Common myeloid progenitor, CD34-positive (primary cell): ENCODE data around the gene OR2T8. TPM values are rescaled to one million over a fixed set of nuclear protein-coding genes. Genes with fewer than 3 reads are reported as not detected.

Experiments used
- CTCF ChIA-PET: fragments of 350-600 bp; sonication (Branson Sonifier 250); formaldehyde crosslinking; loops from one replicate; lab custom pipeline; 2021; ENCODE audit warnings: antibody characterized with exemption; lab: Charles Lee
- POLR2A ChIA-PET: fragments of 350-600 bp; sonication (Branson Sonifier 250); formaldehyde crosslinking; loops from one replicate; lab custom pipeline; 2021; ENCODE audit warnings: antibody characterized with exemption; lab: Charles Lee
- DNase-seq, 3 donors: peaks; one replicate each; pipeline versions ENCODE4 v3.0.0 to v3.0.0-alpha.2; 2013
- H3K27ac ChIP-seq, 2 experiments: 1 replicate in 1 of 2; 2 replicates in 1 of 2; pipeline ENCODE4 v1.7.0; 2013; ENCODE audit warnings: inconsistent platforms in 2 of 2, low read length in 2 of 2, mild to moderate bottlenecking in 2 of 2, low read depth in 1 of 2, moderate library complexity in 1 of 2; ENCODE audit not compliant: severe bottlenecking in 2 of 2, insufficient read depth in 1 of 2, poor library complexity in 1 of 2
- H3K27me3 ChIP-seq, 5 experiments: replicated peaks in 2 of 5; 1 replicate in 3 of 5; 2 replicates in 2 of 5; pipeline versions ENCODE4 v1.6.1 to v1.7.0; 2013; ENCODE audit warnings: low read length in 4 of 5, mild to moderate bottlenecking in 2 of 5, moderate library complexity in 2 of 5, inconsistent platforms in 1 of 5; ENCODE audit not compliant: insufficient read depth in 5 of 5, control insufficient read depth in 4 of 5
- H3K36me3 ChIP-seq, 4 experiments: 1 replicate in 2 of 4; 2 replicates in 2 of 4; pipeline versions ENCODE4 v1.6.1 to v1.7.0; 2013; ENCODE audit warnings: low read length in 3 of 4, control low read depth in 1 of 4, mild to moderate bottlenecking in 1 of 4; ENCODE audit not compliant: control insufficient read depth in 4 of 4, insufficient read depth in 4 of 4
- H3K4me1 ChIP-seq, 4 experiments: 1 replicate in 3 of 4; 2 replicates in 1 of 4; pipeline versions ENCODE4 v1.6.1 to v1.7.1; 2013; ENCODE audit warnings: low read length in 3 of 4, mild to moderate bottlenecking in 3 of 4, control low read depth in 1 of 4, inconsistent platforms in 1 of 4, moderate library complexity in 1 of 4; ENCODE audit not compliant: control insufficient read depth in 4 of 4, insufficient read depth in 4 of 4; ENCODE audit errors: control extremely low read depth in 1 of 4
- H3K4me3 ChIP-seq, 7 experiments: 1 replicate in 4 of 7; 2 replicates in 3 of 7; pipeline versions ENCODE4 v1.5.1 to v1.7.0; 2013; ENCODE audit warnings: mild to moderate bottlenecking in 7 of 7, low read length in 6 of 7, moderate library complexity in 6 of 7, inconsistent platforms in 2 of 7, low read depth in 2 of 7, control low read depth in 1 of 7; ENCODE audit not compliant: insufficient read depth in 4 of 7, control insufficient read depth in 1 of 7; ENCODE audit errors: extremely low read depth in 1 of 7
- H3K9me3 ChIP-seq, 5 experiments: 1 replicate in 4 of 5; 2 replicates in 1 of 5; pipeline versions ENCODE4 v1.6.1 to v1.7.1; 2013; ENCODE audit warnings: low read length in 4 of 5, mild to moderate bottlenecking in 2 of 5, inconsistent platforms in 1 of 5, low read depth in 1 of 5, moderate library complexity in 1 of 5; ENCODE audit not compliant: control insufficient read depth in 4 of 5, insufficient read depth in 2 of 5; ENCODE audit errors: control extremely low read depth in 1 of 5
- WGBS: methylation state at CpG from one replicate; pipeline ENCODE4 v1.1.5; 2013; ENCODE audit not compliant: insufficient coverage; 5-methylcytosine and 5-hydroxymethylcytosine counted together
- polyA plus RNA-seq: library from polyadenylated mRNA; unstranded; fragments of 120-200 nt; gene quantifications from one replicate; pipeline ENCODE4 v1.2.1, GENCODE V29; 2013

The OR2T8 gene
- polyA plus RNA-seq = 3.4 TPM

DNA sequence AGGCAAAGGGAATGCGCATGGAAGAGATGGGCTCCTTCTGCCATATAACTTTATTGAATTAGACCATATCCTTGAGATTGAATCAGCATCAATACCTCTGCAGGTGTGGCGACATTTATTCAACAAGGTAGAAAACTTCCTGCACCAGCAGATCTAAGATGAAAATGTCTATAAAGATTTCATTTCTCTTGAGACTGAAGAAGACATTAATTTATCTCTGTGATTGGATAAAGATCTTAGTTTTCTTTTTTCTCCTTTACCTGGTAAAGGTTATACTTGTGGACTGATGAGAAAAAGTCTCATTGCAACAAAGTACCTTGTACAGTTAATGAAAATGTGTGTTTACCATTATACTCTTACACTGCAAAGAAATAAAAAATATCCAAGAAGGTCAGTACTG is at the start of gene OR2T8:
Gene OR2T8 (plus strand): TSS at position 301 of the 400 bp plus-strand sequence. CDS start 766 bp downstream, outside the sequence.
- no peaks in the 10 kb centered on the region for H3K27me3 ChIP-seq
- POLR2A ChIA-PET = no interaction called here
- H3K27ac ChIP-seq = no peak within 1 kb of the TSS
- no peaks in the 10 kb centered on the region for H3K9me3 ChIP-seq
- no peak for DNase-seq
- H3K4me3 ChIP-seq = no peak within 1 kb of the TSS
- H3K36me3 ChIP-seq = peaks cover 0 to 2% (median 0%) of the 10 kb centered on the region in 4 experiments
- CTCF ChIA-PET = no interaction called here
- peaks cover 0 to 13% (median 6%) of the 10 kb centered on the region in 4 experiments for H3K4me1 ChIP-seq
- no CpG with 5 or more reads among the region's 2 CpGs for WGBS

DNA sequence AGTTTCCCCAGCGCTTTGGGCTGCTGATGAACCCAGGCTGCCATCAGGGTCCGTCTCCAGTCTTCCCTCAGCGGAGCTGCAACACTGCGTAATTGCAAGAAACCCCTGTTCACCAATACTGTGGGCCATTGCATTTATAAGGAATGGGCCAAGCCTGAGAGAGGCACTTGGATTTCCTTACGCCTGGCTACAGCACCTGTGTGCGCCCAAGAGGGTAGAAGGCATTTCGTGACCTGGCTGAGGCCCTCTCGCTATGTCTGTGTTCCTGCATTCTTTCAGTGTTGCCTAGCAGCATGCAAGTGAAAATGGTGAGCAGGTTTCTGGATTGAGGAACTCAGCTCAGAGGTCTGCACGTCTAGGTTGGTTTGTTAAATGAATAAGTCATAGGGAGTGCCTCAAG is 36.7 kb upstream of the OR2T8 start:
- Histone ChIP-seq H3K36me3 (peaks cover 2 to 36% (median 9%) of the 10 kb centered on the region in 4 experiments), H3K27me3 (no peaks in the 10 kb centered on the region), H3K4me1 (no peaks in the 10 kb centered on the region), H3K4me3 (no peak overlapping the region), H3K9me3 (no peaks in the 10 kb centered on the region), H3K27ac (no peak overlapping the region)
- WGBS = 100% methylated on average over 7 of the region's 9 CpGs
- no peak for DNase-seq
- ChIA-PET POLR2A (no interaction called here), CTCF (no interaction called here)

DNA sequence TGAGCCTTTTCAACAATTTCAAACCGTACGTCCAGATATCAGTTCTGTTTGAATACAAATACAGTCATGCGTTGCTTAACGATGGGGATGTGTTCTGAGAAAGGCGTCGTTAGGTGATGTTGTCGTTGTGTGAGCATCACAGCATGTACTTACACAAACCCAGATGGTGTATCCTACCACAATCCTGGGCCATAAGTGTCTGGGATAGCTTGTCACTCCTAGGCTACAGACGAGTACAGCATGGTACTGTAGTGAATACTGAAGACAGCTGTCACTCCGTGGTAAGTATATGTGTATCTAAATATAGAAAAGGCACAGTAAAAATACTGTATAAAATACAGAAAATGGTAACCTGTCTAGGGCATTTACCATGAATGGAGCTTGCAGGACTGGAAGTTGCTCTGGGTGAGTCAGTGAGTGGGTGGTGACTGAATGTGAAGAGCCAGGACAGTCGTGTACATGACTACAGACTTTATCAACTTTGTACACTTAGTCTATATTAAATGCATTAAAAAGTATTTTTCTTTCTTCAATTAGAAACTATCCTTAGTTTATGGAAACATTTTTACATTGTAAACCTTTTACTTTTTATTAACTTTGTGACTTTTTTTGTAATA is 35.1 kb upstream of the OR2T8 start:
- Histone ChIP-seq H3K4me1 (no peaks in the 10 kb centered on the region), H3K4me3 (no peak overlapping the region), H3K27ac (peak overlapping the region in 1 of 2 experiments; percentile 1), H3K27me3 (no peaks in the 10 kb centered on the region), H3K36me3 (peaks cover 0 to 23% (median 2%) of the 10 kb centered on the region in 4 experiments), H3K9me3 (no peaks in the 10 kb centered on the region)
- ChIA-PET POLR2A (interaction anchor here (0.6 kb wide), 3 partner anchors 22 to 219 kb away, joined by 3 to 5 read pairs (median 4); no protein-coding TSS in a partner anchor), CTCF (interaction anchor here (0.6 to 2.1 kb wide), 6 partner anchors 11 to 1091 kb away, joined by 3 to 8 read pairs (median 4); partner anchors contain the start of gene OR2W3)
- no peak for DNase-seq
- WGBS = 100% methylated on average over 3 of the region's 10 CpGs

GRCh38 chr1:247895163-247895637 is 24.9 kb upstream of the OR2T8 start, which contains the start of gene OR2W3:
OR2W3 (plus strand) TSS chr1:247895587; CDS start chr1:247895587, 0 bp downstream.
- H3K4me3 ChIP-seq = no peak within 1 kb of the TSS
- CTCF ChIA-PET = interaction anchor here (1.0 to 2.1 kb wide), 5 partner anchors 8 to 37 kb away, joined by 3 to 8 read pairs (median 5); no protein-coding TSS in a partner anchor
- H3K27me3 ChIP-seq = no peaks in the 10 kb centered on the region
- H3K27ac ChIP-seq = peak within 1 kb of the TSS in 1 of 2 experiments; percentile 37
- H3K9me3 ChIP-seq = peaks cover 0 to 23% (median 7%) of the 10 kb centered on the region in 5 experiments
- 0% methylated on average over 1 of the region's 2 CpGs for WGBS
- no peak for DNase-seq
- POLR2A ChIA-PET = interaction anchor here (0.7 kb wide), 1 partner anchor 10 kb away, joined by 3 read pairs; no protein-coding TSS in a partner anchor
- peaks cover 4 to 24% (median 13%) of the 10 kb centered on the region in 4 experiments for H3K36me3 ChIP-seq
- no peaks in the 10 kb centered on the region for H3K4me1 ChIP-seq

DNA sequence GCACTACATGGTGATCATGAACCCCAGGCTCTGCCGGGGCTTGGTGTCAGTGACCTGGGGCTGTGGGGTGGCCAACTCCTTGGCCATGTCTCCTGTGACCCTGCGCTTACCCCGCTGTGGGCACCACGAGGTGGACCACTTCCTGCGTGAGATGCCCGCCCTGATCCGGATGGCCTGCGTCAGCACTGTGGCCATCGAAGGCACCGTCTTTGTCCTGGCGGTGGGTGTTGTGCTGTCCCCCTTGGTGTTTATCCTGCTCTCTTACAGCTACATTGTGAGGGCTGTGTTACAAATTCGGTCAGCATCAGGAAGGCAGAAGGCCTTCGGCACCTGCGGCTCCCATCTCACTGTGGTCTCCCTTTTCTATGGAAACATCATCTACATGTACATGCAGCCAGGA is 24.1 kb upstream of the OR2T8 start:
- Histone ChIP-seq H3K4me3 (no peak overlapping the region), H3K9me3 (peaks cover 0 to 23% (median 7%) of the 10 kb centered on the region in 5 experiments), H3K36me3 (peaks cover 4 to 24% (median 13%) of the 10 kb centered on the region in 4 experiments), H3K27me3 (no peaks in the 10 kb centered on the region), H3K4me1 (no peaks in the 10 kb centered on the region), H3K27ac (no peak overlapping the region)
- WGBS = 98% methylated on average over 12 of the region's 14 CpGs
- DNase-seq = no peak
- ChIA-PET CTCF (interaction anchor here (1.0 to 2.1 kb wide), 5 partner anchors 8 to 15 kb away, joined by 3 to 8 read pairs (median 4); no protein-coding TSS in a partner anchor), POLR2A (no interaction called here)

DNA sequence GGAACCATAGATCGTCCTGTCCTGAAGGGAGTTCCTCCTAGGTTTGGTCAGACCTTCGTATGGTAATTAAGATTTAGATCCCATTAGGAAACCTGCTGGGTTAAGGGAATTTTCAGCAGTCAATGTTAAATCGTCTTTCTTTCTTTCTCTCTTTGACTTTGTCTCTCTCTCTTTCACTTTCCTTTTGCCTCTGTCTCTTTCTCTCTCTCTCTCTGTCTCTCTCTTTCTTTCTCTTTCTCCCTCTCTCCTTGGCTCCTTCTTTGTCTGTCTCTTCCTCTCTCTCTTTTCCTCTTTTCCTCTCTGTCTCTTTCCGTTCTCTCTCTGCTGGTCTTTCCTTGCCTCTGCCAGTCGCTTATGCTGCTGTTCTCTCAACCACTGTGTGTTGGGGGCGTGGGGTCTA is 15.9 kb upstream of the OR2T8 start:
- POLR2A ChIA-PET = interaction anchor here (0.6 kb wide), 1 partner anchor 46 kb away, joined by 3 read pairs; no protein-coding TSS in a partner anchor
- Histone ChIP-seq H3K4me3 (no peak overlapping the region), H3K4me1 (peaks cover 15 to 31% (median 22%) of the 10 kb centered on the region in 4 experiments), H3K27ac (no peak overlapping the region), H3K36me3 (peaks cover 0 to 2% (median 0%) of the 10 kb centered on the region in 4 experiments), H3K9me3 (peaks cover 0 to 6% (median 0%) of the 10 kb centered on the region in 5 experiments), H3K27me3 (no peaks in the 10 kb centered on the region)
- DNase-seq = no peak
- CTCF ChIA-PET = no interaction called here
- 96% methylated on average over 2 of the region's 6 CpGs for WGBS
